Mesenchymal stem cell (in vitro differentiated cells and primary cell): ENCODE results near the gene PPM1M.

ENCODE experiments used
- DNase-seq: peaks from one replicate; pipeline ENCODE4 v3.0.0-alpha.2; 2013
- H2AFZ ChIP-seq: one replicate; pipeline ENCODE4 v1.6.1; 2013; ENCODE audit warnings: low read depth, mild to moderate bottlenecking, control low read depth, inconsistent platforms, low read length, moderate library complexity
- H2AK5ac ChIP-seq: 2 replicates; pipeline ENCODE4 v1.6.1; 2013; ENCODE audit warnings: low read length, moderate library complexity, mild to moderate bottlenecking, inconsistent platforms; ENCODE audit not compliant: severe bottlenecking
- H2BK120ac ChIP-seq: one replicate; pipeline ENCODE4 v1.6.1; 2013; ENCODE audit warnings: low read depth, mild to moderate bottlenecking, inconsistent platforms, low read length, moderate library complexity
- H2BK12ac ChIP-seq, 2 experiments: one replicate each; pipeline ENCODE4 v1.6.1; 2013; ENCODE audit warnings: inconsistent platforms in 2 of 2, low read length in 2 of 2, mild to moderate bottlenecking in 2 of 2, moderate library complexity in 2 of 2, control low read depth in 1 of 2
- H2BK15ac ChIP-seq: one replicate; pipeline ENCODE4 v1.6.1; 2013; ENCODE audit warnings: mild to moderate bottlenecking, low read depth, inconsistent platforms; ENCODE audit not compliant: poor library complexity, severe bottlenecking
- H2BK5ac ChIP-seq: 2 replicates; pipeline ENCODE4 v1.6.1; 2013; ENCODE audit warnings: low read depth, mild to moderate bottlenecking, low read length, control low read depth, inconsistent platforms; ENCODE audit not compliant: poor library complexity, severe bottlenecking
- H3K14ac ChIP-seq, 2 experiments: one replicate each; pipeline ENCODE4 v1.6.1; 2013; ENCODE audit warnings: inconsistent platforms in 2 of 2, low read length in 2 of 2, control low read depth in 1 of 2, mild to moderate bottlenecking in 1 of 2, moderate library complexity in 1 of 2
- H3K18ac ChIP-seq, 2 experiments: one replicate each; pipeline ENCODE4 v1.6.1; 2013; ENCODE audit warnings: inconsistent platforms in 2 of 2, low read length in 2 of 2, control low read depth in 1 of 2, low read depth in 1 of 2, mild to moderate bottlenecking in 1 of 2
- H3K23ac ChIP-seq, 2 experiments: one replicate each; pipeline ENCODE4 v1.6.1; 2013; ENCODE audit warnings: inconsistent platforms in 2 of 2, low read length in 2 of 2, mild to moderate bottlenecking in 2 of 2, moderate library complexity in 2 of 2, control low read depth in 1 of 2
- H3K27ac ChIP-seq: 2 replicates; pipeline ENCODE4 v1.5.1; 2013; ENCODE audit warnings: mild to moderate bottlenecking, moderate library complexity, low read length, control low read depth, inconsistent platforms; ENCODE audit not compliant: poor library complexity, severe bottlenecking
- H3K27me3 ChIP-seq, 2 experiments: 2 replicates each; pipeline versions ENCODE4 v1.6.1 to v1.7.0; 2013; ENCODE audit warnings: low read length in 2 of 2, mild to moderate bottlenecking in 2 of 2, moderate library complexity in 2 of 2, control low read depth in 1 of 2, inconsistent platforms in 1 of 2; ENCODE audit not compliant: control insufficient read depth in 1 of 2, insufficient read depth in 1 of 2
- H3K36me3 ChIP-seq, 2 experiments: 2 replicates each; pipeline versions ENCODE4 v1.6.1 to v1.7.0; 2013; ENCODE audit warnings: low read length in 2 of 2, control low read depth in 1 of 2, inconsistent platforms in 1 of 2, low read depth in 1 of 2, mild to moderate bottlenecking in 1 of 2; ENCODE audit not compliant: insufficient read depth in 2 of 2, control insufficient read depth in 1 of 2
- H3K4ac ChIP-seq, 2 experiments: one replicate each; pipeline ENCODE4 v1.6.1; 2013; ENCODE audit warnings: inconsistent platforms in 2 of 2, low read length in 2 of 2, mild to moderate bottlenecking in 2 of 2, moderate library complexity in 2 of 2, control low read depth in 1 of 2, low read depth in 1 of 2
- H3K4me1 ChIP-seq: 2 replicates; pipeline ENCODE4 v1.6.1; 2013; ENCODE audit warnings: low read depth, low read length, control low read depth; ENCODE audit not compliant: control insufficient read depth, insufficient read depth
- H3K4me2 ChIP-seq: 2 replicates; pipeline ENCODE4 v1.6.1; 2013; ENCODE audit warnings: low read length, mild to moderate bottlenecking, inconsistent platforms; ENCODE audit not compliant: poor library complexity, severe bottlenecking
- H3K4me3 ChIP-seq, 2 experiments: 2 replicates each; pipeline versions ENCODE4 v1.5.1 to v1.7.0; 2013; ENCODE audit warnings: low read length in 2 of 2, mild to moderate bottlenecking in 2 of 2, control low read depth in 1 of 2, low read depth in 1 of 2; ENCODE audit not compliant: insufficient read depth in 1 of 2
- H3K79me1 ChIP-seq: replicated peaks from 2 replicates; pipeline ENCODE4 v1.6.1; 2013; ENCODE audit warnings: mild to moderate bottlenecking, control low read depth, low read length, inconsistent platforms; ENCODE audit not compliant: poor library complexity, severe bottlenecking
- H3K9ac ChIP-seq: 2 replicates; pipeline ENCODE4 v1.7.0; 2013; ENCODE audit warnings: mild to moderate bottlenecking, low read length, moderate library complexity
- H3K9me3 ChIP-seq: 2 replicates; pipeline ENCODE4 v1.7.0; 2013; ENCODE audit warnings: mild to moderate bottlenecking, low read length; ENCODE audit not compliant: control insufficient read depth
- H4K8ac ChIP-seq: one replicate; pipeline ENCODE4 v1.6.1; 2013; ENCODE audit warnings: inconsistent platforms, mild to moderate bottlenecking, low read length, moderate library complexity
- H4K91ac ChIP-seq: one replicate; pipeline ENCODE4 v1.6.1; 2013; ENCODE audit warnings: mild to moderate bottlenecking, low read length, inconsistent platforms
- WGBS: methylation state at CpG from one replicate; pipeline ENCODE4 v1.1.7; 2013; ENCODE audit warnings: mixed read lengths; 5-methylcytosine and 5-hydroxymethylcytosine counted together

PPM1M gene

GRCh38 chr3:52227117-52227516, 18.4 kb upstream of the PPM1M start:
- H2BK120ac ChIP-seq: no peak overlapping the region
- H3K4me2 ChIP-seq: no peak overlapping the region
- H3K79me1 ChIP-seq: peaks cover 22% of the 10 kb centered on the region
- no peak overlapping the region for H2BK15ac ChIP-seq
- DNase-seq: no peak
- no peaks in the 10 kb centered on the region for H3K9me3 ChIP-seq
- H3K4ac ChIP-seq: no peak overlapping the region
- H3K18ac ChIP-seq: no peak overlapping the region
- WGBS: 93% methylated on average over 4 of the region's 4 CpGs
- no peak overlapping the region for H2BK5ac ChIP-seq
- no peak overlapping the region for H2AK5ac ChIP-seq
- H4K8ac ChIP-seq: no peak overlapping the region
- peaks cover 43 to 52% of the 10 kb centered on the region in 2 experiments for H3K36me3 ChIP-seq
- no peak overlapping the region for H4K91ac ChIP-seq
- no peak overlapping the region for H2BK12ac ChIP-seq
- H3K27ac ChIP-seq: no peak overlapping the region
- no peak overlapping the region for H3K14ac ChIP-seq
- H3K23ac ChIP-seq: no peak overlapping the region
- no peak overlapping the region for H3K4me3 ChIP-seq
- H2AFZ ChIP-seq: no peak overlapping the region
- no peak overlapping the region for H3K9ac ChIP-seq
- H3K4me1 ChIP-seq: no peaks in the 10 kb centered on the region
- H3K27me3 ChIP-seq: peaks cover 0 to 7% of the 10 kb centered on the region in 2 experiments

DNA sequence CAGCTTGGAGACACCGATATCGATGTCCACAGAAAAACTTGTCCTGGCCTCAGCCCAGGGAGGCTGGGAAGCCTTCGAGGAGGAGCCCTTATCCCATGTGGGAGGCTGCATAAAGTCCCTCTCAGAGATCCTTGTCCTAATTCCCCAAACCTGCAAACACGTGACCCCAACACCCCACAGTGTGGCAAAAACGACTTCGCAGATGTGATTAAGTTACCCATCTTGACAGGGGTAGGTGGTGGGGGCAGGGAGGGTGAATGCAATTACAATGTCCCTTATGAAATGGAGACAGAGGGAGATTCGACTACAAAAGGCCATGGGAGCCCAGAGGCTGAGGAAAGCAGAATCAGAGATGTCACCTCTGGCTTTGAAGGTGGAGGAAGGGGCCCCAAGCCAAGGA, 17.8 kb upstream of the PPM1M start:
- no peak overlapping the region for H2AK5ac ChIP-seq
- H2BK120ac ChIP-seq: no peak overlapping the region
- H2AFZ ChIP-seq: no peak overlapping the region
- H2BK15ac ChIP-seq: no peak overlapping the region
- no peak overlapping the region for H3K14ac ChIP-seq
- no peaks in the 10 kb centered on the region for H3K4me1 ChIP-seq
- no peak overlapping the region for H3K9ac ChIP-seq
- no peak overlapping the region for H3K18ac ChIP-seq
- H2BK5ac ChIP-seq: no peak overlapping the region
- H3K4ac ChIP-seq: no peak overlapping the region
- 83% methylated on average over 7 of the region's 7 CpGs for WGBS
- peaks cover 49 to 58% of the 10 kb centered on the region in 2 experiments for H3K36me3 ChIP-seq
- no peak overlapping the region for H2BK12ac ChIP-seq
- peaks cover 0 to 7% of the 10 kb centered on the region in 2 experiments for H3K27me3 ChIP-seq
- H4K91ac ChIP-seq: no peak overlapping the region
- DNase-seq: no peak
- no peak overlapping the region for H3K4me2 ChIP-seq
- no peak overlapping the region for H3K23ac ChIP-seq
- no peak overlapping the region for H4K8ac ChIP-seq
- no peak overlapping the region for H3K4me3 ChIP-seq
- no peak overlapping the region for H3K27ac ChIP-seq
- peaks cover 27% of the 10 kb centered on the region for H3K79me1 ChIP-seq
- H3K9me3 ChIP-seq: no peaks in the 10 kb centered on the region

- peaks cover 53 to 63% of the 10 kb centered on the region in 2 experiments for H3K36me3 ChIP-seq
- no peak overlapping the region for H2BK12ac ChIP-seq
- H3K27me3 ChIP-seq: peaks cover 0 to 7% of the 10 kb centered on the region in 2 experiments
- no peak overlapping the region for H3K4me2 ChIP-seq
- no peak overlapping the region for H4K8ac ChIP-seq
- no peak overlapping the region for H3K23ac ChIP-seq
- no peak overlapping the region for H3K4me3 ChIP-seq
- DNase-seq: no peak
- H3K9me3 ChIP-seq: no peaks in the 10 kb centered on the region
- no peak overlapping the region for H2BK5ac ChIP-seq
- H3K18ac ChIP-seq: no peak overlapping the region
- peak overlapping the region; percentile 8 for H4K91ac ChIP-seq
- peaks cover 30% of the 10 kb centered on the region for H3K79me1 ChIP-seq
- H3K4me1 ChIP-seq: no peaks in the 10 kb centered on the region
- no peak overlapping the region for H2BK15ac ChIP-seq
- H3K14ac ChIP-seq: no peak overlapping the region
- no peak overlapping the region for H2BK120ac ChIP-seq
- no peak overlapping the region for H2AFZ ChIP-seq
- 92% methylated on average over 10 of the region's 10 CpGs for WGBS
- H2AK5ac ChIP-seq: no peak overlapping the region
- H3K9ac ChIP-seq: no peak overlapping the region
- no peak overlapping the region for H3K4ac ChIP-seq
- H3K27ac ChIP-seq: no peak overlapping the region
Observed at GRCh38 chr3:52228266-52228665, 17.3 kb upstream of the PPM1M start.

DNA sequence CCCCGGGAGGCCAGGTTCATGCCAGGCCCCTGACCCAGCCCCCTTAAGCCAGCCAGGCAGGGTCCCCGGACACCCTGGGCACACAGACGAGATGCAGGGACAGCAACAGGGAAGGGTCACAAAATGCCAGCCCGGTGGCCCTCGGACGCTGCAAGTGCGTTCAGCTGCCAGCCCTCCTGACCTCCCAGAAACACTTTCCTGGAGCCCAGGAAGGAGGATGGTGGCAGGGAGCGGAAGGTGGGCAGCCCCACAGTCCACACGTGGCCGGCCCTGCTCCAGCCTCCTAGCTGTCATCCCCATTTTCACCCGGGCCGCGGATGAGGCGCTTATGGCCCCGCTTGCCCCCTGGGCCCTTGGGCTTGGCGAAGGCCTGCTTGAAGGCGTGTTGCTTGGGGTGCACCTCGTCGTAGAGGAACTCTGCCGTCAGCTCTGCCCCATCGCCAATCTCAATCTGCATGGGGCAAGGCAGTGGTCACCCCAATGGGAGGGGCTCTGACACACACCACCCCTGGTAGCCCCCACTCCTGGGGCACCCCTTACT, 16.7 kb upstream of the PPM1M start:
- 98% methylated on average over 20 of the region's 21 CpGs for WGBS
- H3K4me3 ChIP-seq: no peak overlapping the region
- H3K9ac ChIP-seq: no peak overlapping the region
- H3K23ac ChIP-seq: no peak overlapping the region
- H3K4me1 ChIP-seq: no peaks in the 10 kb centered on the region
- no peak overlapping the region for H2BK5ac ChIP-seq
- no peak overlapping the region for H2AFZ ChIP-seq
- peaks cover 56 to 66% of the 10 kb centered on the region in 2 experiments for H3K36me3 ChIP-seq
- peaks cover 0 to 7% of the 10 kb centered on the region in 2 experiments for H3K27me3 ChIP-seq
- no peak overlapping the region for H3K18ac ChIP-seq
- H3K79me1 ChIP-seq: peaks cover 32% of the 10 kb centered on the region
- H4K8ac ChIP-seq: no peak overlapping the region
- no peak overlapping the region for H3K14ac ChIP-seq
- no peak overlapping the region for H2BK15ac ChIP-seq
- H2AK5ac ChIP-seq: no peak overlapping the region
- no peak for DNase-seq
- H2BK12ac ChIP-seq: no peak overlapping the region
- no peak overlapping the region for H2BK120ac ChIP-seq
- H3K4me2 ChIP-seq: no peak overlapping the region
- no peak overlapping the region for H3K4ac ChIP-seq
- no peaks in the 10 kb centered on the region for H3K9me3 ChIP-seq
- H4K91ac ChIP-seq: no peak overlapping the region
- no peak overlapping the region for H3K27ac ChIP-seq
